Measurements from ENCODE around the gene MAGEB5. TPM values are rescaled to one million over a fixed set of nuclear protein-coding genes. Genes with fewer than 3 reads are reported as not detected.
"Not testable (repeated sequence)": the region's sequence is repeated elsewhere in the genome, so short reads cannot be mapped to it uniquely, and the experiment has no call there.

The MAGEB5 gene, protein sequence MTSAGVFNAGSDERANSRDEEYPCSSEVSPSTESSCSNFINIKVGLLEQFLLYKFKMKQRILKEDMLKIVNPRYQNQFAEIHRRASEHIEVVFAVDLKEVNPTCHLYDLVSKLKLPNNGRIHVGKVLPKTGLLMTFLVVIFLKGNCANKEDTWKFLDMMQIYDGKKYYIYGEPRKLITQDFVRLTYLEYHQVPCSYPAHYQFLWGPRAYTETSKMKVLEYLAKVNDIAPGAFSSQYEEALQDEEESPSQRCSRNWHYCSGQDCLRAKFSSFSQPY
- total RNA-seq = not detected in 2 replicates

DNA sequence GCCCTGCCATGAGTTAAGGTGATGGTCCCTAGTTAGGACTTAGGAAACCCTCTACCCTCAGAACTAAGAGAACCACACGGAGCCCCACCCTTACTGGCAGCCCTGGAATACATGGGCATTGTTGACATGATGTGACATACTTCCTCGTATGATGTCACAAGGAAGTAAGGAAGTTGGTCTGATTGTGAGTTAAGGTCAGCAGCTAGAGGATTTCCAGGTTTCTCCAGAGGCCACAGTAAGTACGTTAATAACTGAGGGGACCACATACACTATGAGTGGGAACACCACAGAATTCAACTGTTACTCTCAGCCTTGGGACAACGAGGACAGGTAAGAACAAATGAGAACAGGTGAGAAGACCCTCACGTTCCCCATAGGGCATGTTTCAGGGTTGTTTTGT lies at the start of gene MAGEB5:
Gene MAGEB5 (plus strand): TSS at position 301 of the 400 bp plus-strand sequence. CDS start 1,133 bp downstream, outside the sequence.
- no peak for DNase-seq (ENCODE audit: low read depth in 2 of 2)

DNA sequence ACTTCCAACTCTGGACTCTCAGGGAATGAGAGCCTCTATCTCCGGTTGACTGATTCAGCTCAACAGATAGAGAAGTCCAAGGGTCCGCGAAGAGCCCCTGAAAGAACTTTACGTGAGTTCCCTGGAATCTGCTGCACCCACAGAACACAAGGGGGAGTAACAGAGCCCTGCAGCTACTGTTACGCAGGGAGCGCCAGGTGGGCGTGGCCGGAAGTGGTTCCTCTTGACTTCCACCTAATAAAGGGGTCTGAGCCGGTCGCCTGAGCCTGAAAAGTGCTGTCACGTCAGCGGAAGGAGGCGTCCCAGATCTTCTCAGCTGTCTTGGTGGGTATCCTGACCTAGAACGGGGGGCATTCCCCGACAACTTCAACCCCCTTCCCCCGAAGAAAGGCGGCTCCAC lies 23.8 kb upstream of the MAGEB5 start, which contains the start of gene MAGEB6:
Gene MAGEB6 (plus strand): TSS at position 237 of the 400 bp plus-strand sequence. CDS start 1,407 bp downstream, outside the sequence.
- DNase-seq (ENCODE audit: low read depth in 2 of 2) = no peak

DNA sequence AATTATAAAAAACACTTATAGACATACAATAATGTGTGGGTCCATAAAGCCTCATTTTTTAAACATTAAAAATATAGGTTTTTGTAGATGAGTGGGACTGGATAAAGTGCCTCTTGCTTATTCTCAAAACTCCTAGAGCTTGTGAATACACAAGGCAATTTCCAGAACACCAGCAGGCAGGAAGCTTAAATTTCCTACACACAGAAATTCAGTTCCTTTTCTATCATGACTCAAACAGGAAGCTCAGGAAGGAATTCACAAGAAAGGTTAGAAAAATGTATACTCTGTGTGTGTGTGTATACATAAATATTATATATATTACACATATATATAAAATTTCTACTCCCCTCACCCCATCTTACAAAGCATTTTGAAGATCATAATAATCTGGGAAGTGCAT lies 12.4 kb upstream of the MAGEB5 start:
- peak in 1 of 2 donors; percentile 59 for DNase-seq (ENCODE audit: low read depth in 2 of 2)

DNA sequence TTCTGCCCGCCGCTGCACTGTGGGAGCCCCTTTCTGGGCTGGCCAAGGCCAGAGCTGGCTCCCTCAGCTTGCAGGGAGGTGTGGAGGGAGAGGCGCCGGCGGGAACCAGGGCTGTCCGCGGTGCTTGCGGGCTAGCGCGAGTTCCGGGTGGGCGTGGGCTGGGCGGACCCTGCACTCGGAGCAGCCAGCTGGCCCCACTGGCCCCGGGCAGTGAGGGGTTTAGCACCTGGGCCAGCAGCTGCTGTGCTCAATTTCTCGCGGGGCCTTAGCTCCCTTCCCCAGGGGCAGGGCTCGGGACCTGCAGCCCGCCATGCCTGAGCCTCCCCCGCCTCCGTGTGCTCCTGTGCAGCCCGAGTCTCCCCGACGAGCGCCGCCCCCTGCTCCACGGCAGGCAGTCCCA lies 11.3 kb upstream of the MAGEB5 start:
- DNase-seq (ENCODE audit: low read depth in 2 of 2) = not testable (repeated sequence)

DNA sequence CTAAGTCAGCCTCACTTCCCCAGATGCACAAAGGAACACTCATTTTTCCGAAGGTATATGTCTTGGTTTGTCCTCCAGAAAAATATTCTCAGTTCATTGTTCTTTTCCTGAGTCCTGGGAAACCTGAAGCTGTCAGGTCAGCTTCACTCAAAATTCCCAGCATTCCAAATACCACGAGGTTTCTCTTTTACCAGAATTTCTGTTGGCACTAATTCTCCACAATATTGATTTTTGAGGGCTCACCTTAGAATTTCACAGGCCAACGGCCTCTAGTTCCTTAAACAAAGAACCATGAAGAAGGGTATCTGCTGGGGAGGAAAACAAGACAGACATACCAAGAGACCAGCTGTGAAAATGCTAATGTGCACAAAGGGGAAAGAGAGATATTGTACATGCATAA lies 8.0 kb upstream of the MAGEB5 start:
- DNase-seq (ENCODE audit: low read depth in 2 of 2) = no peak

DNA sequence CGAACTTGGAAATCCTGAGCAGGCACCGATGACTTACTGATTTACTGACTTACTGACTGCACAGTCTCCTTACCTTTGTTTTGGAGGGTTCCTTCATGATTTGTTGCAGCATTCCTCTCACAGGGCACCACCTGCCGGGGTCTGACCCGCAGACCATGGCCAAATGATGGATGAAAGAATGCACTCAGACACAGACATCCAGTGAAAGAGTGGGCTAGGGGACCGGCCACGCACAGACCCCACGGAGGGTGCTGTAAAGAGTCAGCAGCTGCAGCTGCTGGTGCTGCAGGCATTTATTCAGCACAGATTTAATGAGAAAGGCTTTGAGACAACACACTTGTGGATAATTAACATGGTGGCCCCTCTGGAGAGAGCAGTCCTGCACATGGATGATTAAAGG lies 3.4 kb downstream of the MAGEB5 start:
- DNase-seq (ENCODE audit: low read depth in 2 of 2) = no peak

DNA sequence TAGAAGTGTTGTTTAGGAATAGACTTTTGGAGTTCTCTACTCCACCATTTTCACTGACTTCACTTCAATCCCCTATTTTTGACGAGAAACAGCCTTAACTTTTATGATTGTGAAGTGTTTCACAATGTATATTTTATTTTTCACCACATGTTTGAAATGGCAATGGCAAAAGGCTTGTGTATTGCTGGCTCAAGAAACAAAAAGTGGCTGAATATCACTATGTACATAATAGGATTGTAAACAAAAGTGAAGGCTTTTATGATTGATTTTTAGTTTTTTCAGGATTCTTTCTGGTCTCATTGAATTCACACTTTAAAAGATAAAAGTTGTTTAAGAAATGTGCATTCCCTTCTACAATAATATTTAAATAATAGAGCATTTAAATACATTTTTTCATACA lies 18.2 kb downstream of the MAGEB5 start:
- no peak for DNase-seq (ENCODE audit: low read depth in 2 of 2)

DNA sequence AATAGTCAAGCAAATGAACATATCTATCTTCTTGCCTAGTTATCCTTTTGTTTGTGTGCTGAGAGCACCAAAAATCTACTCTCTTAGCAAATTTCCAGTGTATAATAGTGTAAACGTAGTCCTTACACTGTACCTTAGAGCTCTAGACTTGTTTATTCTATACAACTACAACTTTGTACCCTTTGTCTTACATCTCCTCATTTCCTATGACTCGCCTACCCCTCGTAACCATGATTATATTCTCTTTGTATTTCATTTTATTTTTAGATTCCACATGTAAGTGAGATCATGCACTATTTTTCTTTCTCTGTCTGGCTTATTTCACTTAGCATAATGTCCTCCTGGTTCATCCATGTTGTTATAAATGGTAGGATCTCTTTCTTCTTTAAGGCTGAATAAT lies 37.6 kb downstream of the MAGEB5 start:
- DNase-seq (ENCODE audit: low read depth in 2 of 2) = peak in 1 of 2 donors; percentile 38

DNA sequence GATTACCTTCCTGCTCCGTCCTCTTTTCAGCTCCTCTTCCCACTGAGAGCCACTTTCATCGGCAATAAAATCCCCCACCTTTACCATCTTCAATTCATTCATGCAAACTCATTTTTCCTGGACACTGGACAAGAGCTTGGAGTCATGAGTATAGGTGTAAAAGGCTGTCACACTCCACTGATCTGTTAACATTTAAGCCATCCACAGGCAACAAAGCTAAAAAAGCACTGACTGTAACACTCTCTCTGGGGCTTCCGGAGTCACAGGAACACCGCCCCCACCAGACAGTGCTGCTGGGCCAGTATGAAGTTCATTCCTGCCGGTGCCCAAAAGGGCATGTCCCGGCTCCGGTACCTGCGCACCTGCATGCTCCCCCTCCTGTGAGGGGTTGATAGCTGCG lies 38.5 kb downstream of the MAGEB5 start:
- DNase-seq (ENCODE audit: low read depth in 2 of 2) = no peak

DNA sequence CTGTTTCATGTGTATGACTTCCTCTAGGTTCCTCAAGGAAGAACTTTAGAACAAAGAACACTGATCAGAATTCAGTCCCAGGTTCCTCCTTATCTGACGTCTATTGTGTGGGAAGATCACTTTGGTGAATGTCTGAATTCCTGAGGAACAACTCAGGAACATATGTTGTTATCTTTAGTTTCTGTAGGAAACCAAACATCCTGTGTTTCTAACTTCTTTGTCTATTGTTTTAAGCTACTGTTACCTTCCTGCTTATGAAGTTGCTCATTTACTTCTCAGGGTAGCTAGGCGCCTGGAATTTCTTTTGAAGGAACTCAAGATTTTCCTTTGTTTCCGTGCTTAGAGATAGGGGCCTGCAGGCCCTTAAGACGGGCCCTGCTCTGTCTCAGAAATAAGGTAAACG lies 46.2 kb downstream of the MAGEB5 start:
- peak in 1 of 2 donors; percentile 96 for DNase-seq (ENCODE audit: low read depth in 2 of 2)

Other genes starting within 250 kb of the MAGEB5 start
- not detected in 2 replicates for gene MAGEB18, start 77.8 kb upstream of the MAGEB5 start, total RNA-seq
- gene MAGEB6B, start 55.6 kb upstream of the MAGEB5 start, total RNA-seq = not detected in 2 replicates
- gene MAGEB6, start 23.7 kb upstream of the MAGEB5 start, total RNA-seq = not detected in 2 replicates

Data from lung microvascular endothelial cell (primary cell).